ENCODE results near the gene WASF2. TPM values are rescaled to one million over a fixed set of nuclear protein-coding genes. Genes with fewer than 3 reads are reported as not detected.

WASF2 gene
- total RNA-seq, 4 donors from 2014 or later: 53.7 to 92.8 (median 79.8) TPM

DNA sequence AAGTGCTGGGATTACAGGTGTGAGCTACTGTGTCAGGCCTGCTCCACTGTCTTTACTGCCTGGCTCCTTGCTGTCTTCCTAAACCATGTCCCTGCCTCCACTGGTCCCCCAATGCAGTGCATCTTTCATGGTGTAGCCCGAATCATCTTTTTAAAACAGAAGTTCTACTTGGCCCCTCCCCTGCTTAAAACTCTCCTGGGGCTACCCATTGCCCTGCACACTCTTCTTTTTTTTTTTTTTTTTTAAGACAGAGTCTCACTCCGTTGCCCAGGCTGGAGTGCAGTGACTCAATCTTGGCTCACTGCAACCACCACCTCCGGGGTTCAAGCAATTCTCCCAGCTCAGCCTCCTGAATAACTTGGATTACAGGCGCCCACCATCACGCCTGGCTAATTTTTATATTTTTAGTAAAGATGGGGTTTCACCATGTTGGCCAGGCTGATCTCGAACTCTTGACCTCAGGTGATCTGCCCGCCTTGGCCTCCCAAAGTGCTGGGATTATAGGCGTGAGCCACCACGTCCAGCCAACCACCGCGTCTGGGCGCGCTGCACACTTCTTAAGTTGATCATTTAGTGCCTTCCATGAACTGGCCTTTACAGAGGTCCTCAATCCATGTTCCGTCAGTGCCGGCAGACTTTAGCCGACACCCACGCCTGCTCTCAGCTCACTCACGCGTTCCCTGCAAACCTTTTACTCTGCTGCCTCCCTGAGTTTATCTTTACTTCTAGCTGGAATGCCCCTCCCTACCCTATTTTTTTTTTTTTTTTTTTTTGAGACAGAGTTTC, 117.8 kb downstream of the WASF2 start:
- TF ChIP-seq POLR2A (IDR thresholded peaks at IDR 0.05): no peak
- TF ChIP-seq, protein P1, sequence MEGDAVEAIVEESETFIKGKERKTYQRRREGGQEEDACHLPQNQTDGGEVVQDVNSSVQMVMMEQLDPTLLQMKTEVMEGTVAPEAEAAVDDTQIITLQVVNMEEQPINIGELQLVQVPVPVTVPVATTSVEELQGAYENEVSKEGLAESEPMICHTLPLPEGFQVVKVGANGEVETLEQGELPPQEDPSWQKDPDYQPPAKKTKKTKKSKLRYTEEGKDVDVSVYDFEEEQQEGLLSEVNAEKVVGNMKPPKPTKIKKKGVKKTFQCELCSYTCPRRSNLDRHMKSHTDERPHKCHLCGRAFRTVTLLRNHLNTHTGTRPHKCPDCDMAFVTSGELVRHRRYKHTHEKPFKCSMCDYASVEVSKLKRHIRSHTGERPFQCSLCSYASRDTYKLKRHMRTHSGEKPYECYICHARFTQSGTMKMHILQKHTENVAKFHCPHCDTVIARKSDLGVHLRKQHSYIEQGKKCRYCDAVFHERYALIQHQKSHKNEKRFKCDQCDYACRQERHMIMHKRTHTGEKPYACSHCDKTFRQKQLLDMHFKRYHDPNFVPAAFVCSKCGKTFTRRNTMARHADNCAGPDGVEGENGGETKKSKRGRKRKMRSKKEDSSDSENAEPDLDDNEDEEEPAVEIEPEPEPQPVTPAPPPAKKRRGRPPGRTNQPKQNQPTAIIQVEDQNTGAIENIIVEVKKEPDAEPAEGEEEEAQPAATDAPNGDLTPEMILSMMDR (IDR thresholded peaks at IDR 0.05): no peak
- Histone ChIP-seq H3K4me1 (peaks cover 30 to 55% (median 35%) of the 10 kb centered on the region in 3 donors), H3K9me3 (no peaks in the 10 kb centered on the region), H3K36me3 (no peaks in the 10 kb centered on the region), H3K27me3 (no peaks in the 10 kb centered on the region), H3K4me3 (no peak overlapping the region), H3K27ac (no peak overlapping the region)
- no peak for DNase-seq
- WGBS, 2 donors: 56 to 68% methylated on average over 18 to 19 of the region's 19 CpGs
- intact Hi-C loops (cut with DNase I): no loop called here

GRCh38 chr1:27368869-27369582, 120.9 kb downstream of the WASF2 start:
- peaks cover 3 to 10% (median 8%) of the 10 kb centered on the region in 3 donors for H3K36me3 ChIP-seq
- H3K9me3 ChIP-seq: no peaks in the 10 kb centered on the region
- no peak overlapping the region for H3K4me3 ChIP-seq
- no peak for DNase-seq
- H3K4me1 ChIP-seq: peaks cover 46 to 71% (median 50%) of the 10 kb centered on the region in 3 donors
- H3K27ac ChIP-seq: peak overlapping the region; percentile 51 to 100 (median 91)
- TF ChIP-seq, protein P1 (IDR thresholded peaks at IDR 0.05): peak in 1 of 6 experiments; percentile 41
- TF ChIP-seq POLR2A (IDR thresholded peaks at IDR 0.05): no peak
- intact Hi-C loops (cut with DNase I): no loop called here
- H3K27me3 ChIP-seq: no peaks in the 10 kb centered on the region
- 40 to 53% methylated on average over 9 to 10 of the region's 13 CpGs for WGBS, 2 donors

DNA sequence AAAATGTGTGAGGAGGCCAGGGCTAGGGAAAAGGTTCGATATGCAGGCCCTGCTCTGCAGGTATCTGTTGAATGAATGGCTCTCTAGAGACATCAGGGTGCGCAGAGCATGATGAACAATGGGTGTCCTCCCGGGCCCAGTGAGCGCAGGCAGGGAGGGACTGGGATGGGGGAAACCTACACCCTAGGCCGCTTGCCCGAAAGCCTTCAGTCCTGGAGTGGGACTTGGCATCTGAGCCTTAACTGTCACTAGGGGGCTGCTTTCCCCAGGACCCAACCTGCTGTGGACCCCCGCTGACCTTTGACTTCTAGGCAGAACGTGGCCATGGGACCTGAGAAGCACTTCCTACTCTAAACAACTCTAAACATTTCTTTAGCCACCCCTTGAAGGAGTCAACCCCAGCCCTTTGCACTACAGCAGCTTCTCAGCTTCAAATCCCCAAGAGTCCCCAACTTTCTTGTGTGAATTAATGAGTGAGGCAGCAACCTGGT, 122.8 kb downstream of the WASF2 start:
- Histone ChIP-seq H3K4me3 (peak overlapping the region; percentile 52 to 97 (median 78)), H3K27me3 (no peaks in the 10 kb centered on the region), H3K4me1 (peaks cover 44 to 61% (median 53%) of the 10 kb centered on the region in 3 donors), H3K27ac (peak overlapping the region; percentile 96 to 100 (median 100)), H3K9me3 (no peaks in the 10 kb centered on the region), H3K36me3 (peaks cover 21 to 28% (median 27%) of the 10 kb centered on the region in 3 donors)
- TF ChIP-seq, protein P1 (IDR thresholded peaks at IDR 0.05): no peak
- TF ChIP-seq POLR2A (IDR thresholded peaks at IDR 0.05): no peak
- intact Hi-C loops (cut with DNase I): no loop called here
- 29 to 35% methylated on average over 2 to 4 of the region's 8 CpGs for WGBS, 2 donors
- DNase-seq: no peak

- WGBS, 2 donors: 0% methylated on average over 1 of the region's 67 CpGs; no CpG with 5 or more reads in 1 of the 2 donors
- H3K4me3 ChIP-seq: peak within 1 kb of the TSS; percentile 52 to 97 (median 78)
- intact Hi-C loops (cut with DNase I): no loop called here
- peak; percentile 33 for DNase-seq
- H3K27me3 ChIP-seq: no peaks in the 10 kb centered on the region
- peaks cover 27 to 35% (median 33%) of the 10 kb centered on the region in 3 donors for H3K36me3 ChIP-seq
- H3K4me1 ChIP-seq: peaks cover 44 to 61% (median 53%) of the 10 kb centered on the region in 3 donors
- TF ChIP-seq, protein P1 (IDR thresholded peaks at IDR 0.05): peak in 2 of 6 experiments; percentile 22 to 24
- TF ChIP-seq POLR2A (IDR thresholded peaks at IDR 0.05): peak in 3 of 4 donors; percentile 58 to 94 (median 88)
- H3K27ac ChIP-seq: peak within 1 kb of the TSS; percentile 96 to 100 (median 100)
- no peaks in the 10 kb centered on the region for H3K9me3 ChIP-seq
Observed at GRCh38 chr1:27366411-27367159, 123.4 kb downstream of the WASF2 start, which contains the start of gene MAP3K6. Gene MAP3K6 (minus strand): TSS chr1:27366961. CDS start chr1:27366597, 364 bp downstream.

All from esophagus squamous epithelium (tissue), 5 donors.